ENCODE data around the gene NR2F1.

DNA sequence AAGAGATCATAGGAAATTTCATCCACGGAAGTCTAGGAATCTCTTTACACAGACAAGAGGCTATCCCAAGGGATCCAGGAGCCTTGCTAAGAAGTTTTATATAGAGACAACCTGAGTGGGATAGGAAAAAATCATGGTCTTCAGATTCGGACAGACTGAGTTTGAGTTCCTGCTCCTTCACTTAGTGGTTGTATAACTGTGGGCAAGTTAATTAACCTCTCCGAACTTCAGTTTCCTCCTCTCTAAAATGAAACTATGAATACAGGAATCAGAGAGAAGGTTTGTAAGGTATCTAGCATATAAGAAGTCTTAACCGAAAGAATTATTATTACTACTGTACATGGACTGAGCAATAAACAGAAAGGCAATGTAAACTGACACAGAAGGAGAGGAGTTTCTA lies 37.1 kb upstream of the NR2F1 start:
- TF ChIP-seq CTCF (conservative IDR thresholded peaks at IDR 0.05; ENCODE audit: low read depth in 2 of 2) = no peak
- no peak for TF ChIP-seq EZH2phosphoT487 (IDR thresholded peaks at IDR 0.05; ENCODE audit: unreplicated experiment)
- TF ChIP-seq EZH2 (IDR thresholded peaks at IDR 0.05; ENCODE audit: low read depth, unreplicated experiment) = no peak
- no peak for TF ChIP-seq JUNB (IDR thresholded peaks at IDR 0.05; ENCODE audit: unreplicated experiment)
